GM21825 (cell line): ENCODE data around the gene HOXD4.

ENCODE experiments used
- ATAC-seq: cut with Tn5 transposase; IDR thresholded peaks from one replicate; pipeline ENCODE4 v1.9.1; 2021; ENCODE audit warnings: mild to moderate bottlenecking, moderate library complexity; ENCODE audit not compliant: unreplicated experiment

Gene HOXD4

DNA sequence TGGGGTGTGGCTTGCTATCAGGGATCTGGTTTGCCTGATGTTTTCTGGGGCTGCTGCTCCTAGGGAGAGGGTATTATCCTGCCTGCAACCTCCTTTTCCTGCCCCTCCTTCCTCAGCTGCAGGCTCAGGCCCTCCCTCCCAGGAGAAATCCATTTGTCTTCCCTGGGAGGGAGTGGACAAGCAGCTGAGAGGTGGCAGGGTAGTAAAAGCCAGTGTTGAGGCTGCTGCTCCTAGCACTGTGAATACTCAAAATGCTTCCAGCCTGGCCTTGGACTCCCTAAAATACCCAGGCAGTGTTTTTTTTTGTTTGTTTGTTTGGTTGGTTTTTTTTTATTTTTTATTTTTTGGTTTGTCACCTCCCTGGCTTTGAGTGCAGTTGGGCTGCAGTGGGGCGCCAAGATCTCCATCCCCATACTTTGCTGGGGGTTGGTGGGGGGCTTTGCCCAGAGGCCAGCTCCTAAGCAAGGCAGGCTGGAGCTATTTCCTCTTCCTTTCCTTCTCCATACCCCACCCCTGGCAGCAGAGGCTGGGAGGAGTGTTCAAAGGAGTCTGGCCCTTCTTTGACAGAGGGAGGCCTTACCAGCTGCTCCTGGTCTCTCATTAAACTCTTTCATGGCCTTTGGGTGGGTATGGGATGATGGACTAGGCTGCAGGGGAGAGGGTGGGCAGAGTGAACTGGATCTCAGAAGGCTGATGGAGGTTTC lies 19.4 kb downstream of the HOXD4 start:
- no peak for ATAC-seq

DNA sequence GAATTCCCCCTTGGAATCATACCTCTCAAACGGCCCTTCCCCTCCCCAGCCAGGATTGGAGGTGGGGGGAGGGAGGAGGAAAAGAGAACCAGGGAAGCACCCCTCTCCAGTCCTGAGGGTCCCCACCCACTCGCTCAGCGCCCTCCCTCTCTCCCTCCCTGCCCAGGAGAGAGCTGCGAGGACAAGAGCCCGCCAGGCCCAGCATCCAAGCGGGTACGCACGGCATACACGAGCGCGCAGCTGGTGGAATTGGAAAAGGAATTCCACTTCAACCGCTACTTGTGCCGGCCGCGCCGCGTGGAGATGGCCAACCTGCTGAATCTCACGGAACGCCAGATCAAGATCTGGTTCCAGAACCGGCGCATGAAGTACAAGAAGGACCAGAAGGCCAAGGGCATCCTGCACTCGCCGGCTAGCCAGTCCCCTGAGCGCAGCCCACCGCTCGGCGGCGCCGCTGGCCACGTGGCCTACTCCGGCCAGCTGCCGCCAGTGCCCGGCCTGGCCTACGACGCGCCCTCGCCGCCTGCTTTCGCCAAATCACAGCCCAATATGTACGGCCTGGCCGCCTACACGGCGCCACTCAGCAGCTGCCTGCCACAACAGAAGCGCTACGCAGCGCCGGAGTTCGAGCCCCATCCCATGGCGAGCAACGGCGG lies 20.1 kb downstream of the HOXD4 start:
- no peak for ATAC-seq

DNA sequence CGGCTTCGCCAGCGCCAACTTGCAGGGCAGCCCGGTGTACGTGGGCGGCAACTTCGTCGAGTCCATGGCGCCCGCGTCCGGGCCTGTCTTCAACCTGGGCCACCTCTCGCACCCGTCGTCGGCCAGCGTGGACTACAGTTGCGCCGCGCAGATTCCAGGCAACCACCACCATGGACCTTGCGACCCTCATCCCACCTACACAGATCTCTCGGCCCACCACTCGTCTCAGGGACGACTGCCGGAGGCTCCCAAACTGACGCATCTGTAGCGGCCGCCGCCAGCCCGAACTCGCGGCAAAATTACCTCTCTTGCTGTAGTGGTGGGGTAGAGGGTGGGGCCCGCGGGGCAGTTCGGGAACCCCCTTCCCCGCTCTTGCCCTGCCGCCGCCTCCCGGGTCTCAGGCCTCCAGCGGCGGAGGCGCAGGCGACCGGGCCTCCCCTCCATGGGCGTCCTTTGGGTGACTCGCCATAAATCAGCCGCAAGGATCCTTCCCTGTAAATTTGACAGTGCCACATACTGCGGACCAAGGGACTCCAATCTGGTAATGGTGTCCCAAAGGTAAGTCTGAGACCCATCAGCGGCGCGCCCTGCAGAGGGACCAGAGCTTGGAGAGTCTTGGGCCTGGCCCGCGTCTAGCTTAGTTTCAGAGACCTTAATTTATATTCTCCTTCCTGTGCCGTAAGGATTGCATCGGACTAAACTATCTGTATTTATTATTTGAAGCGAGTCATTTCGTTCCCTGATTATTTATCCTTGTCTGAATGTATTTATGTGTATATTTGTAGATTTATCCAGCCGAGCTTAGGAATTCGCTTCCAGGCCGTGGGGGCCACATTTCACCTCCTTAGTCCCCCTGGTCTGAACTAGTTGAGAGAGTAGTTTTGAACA lies 20.9 kb downstream of the HOXD4 start:
- no peak for ATAC-seq

DNA sequence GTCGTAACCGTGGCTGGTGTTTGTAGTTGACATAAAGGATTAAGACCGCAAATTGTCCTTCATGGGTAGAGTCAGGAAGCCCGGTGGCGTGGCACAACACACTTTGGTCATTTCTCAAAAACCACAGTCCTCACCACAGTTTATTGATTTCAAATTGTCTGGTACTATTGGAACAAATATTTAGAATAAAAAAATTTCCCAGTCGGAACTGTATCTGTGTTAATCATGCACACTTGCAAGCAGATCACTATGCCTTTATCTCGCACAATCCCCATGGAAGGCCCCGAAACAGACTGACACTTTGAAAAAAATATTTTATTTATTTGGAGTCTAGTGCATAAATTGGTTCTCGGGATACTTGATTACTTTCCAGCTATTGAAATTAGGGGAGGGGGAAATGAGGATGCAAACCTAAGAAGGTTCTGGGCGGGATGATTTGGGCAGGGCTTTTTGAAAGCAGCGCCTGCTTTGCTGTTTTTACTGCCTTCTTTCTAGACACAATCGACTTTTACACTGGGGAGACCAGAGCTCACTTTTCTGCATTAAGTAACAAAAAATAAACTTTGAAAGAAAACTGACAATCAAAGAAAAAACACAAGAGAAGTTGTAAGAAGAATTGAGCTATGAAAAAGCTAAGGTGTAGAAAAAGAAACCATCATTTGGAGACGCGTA lies 21.7 kb downstream of the HOXD4 start:
- ATAC-seq = no peak

DNA sequence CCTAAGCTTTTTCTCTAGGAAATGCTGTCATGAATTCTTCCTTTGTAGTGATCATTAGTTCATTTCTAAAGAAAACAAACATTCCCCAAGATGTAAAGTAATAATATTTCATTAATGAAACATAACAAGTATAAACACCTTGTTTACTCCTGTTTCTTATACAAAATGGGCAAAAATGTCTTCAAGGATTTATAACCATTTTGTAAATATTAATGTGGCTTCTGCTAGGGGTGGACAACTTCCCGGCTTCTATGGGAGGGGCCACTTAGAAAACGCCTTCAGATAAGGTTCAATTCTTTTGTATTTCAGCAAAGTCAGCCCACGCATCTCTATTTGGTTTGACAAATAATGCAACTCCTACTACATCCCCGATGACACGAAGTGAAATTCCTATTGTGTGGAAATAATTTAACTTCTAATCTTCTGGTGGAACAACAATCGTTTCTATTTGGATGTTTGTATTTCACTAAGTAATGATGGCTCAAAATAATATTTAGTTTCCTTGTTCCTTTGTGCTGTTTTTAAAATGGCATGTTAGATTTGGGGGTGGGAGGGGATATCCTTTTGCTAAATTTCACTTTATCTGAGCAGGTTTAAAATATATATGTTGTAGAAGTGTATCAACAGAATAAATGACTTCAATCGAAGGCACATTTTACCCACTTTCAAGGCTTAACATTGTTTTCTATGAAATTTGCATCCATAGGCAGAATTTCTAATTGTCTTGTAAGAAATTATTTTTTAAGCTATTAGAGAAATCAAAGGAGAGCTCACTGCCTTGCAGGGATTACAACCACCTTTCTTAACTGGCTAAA lies 22.4 kb downstream of the HOXD4 start:
- no peak for ATAC-seq

DNA sequence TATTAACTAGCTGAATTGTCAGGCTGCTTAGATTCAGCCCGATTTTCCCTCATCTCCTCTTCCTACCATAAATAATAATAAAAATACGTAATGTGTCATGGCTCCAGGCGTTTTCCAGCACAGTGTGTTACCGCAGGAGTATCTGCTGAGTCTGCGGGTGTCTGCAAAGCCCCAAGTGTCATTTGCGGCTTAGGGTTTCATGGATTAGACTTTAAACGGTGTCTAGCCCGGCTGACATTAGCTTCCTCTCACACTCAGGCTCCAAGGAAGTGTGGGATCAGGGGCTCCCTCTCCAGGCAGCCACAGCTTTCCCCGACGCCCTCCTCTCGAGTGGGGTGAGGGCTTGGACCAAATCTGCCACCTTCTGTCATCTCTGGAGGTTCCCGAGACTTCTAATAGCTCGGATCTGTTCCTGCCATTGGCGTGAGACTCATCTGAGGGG lies 23.1 kb downstream of the HOXD4 start:
- no peak for ATAC-seq

DNA sequence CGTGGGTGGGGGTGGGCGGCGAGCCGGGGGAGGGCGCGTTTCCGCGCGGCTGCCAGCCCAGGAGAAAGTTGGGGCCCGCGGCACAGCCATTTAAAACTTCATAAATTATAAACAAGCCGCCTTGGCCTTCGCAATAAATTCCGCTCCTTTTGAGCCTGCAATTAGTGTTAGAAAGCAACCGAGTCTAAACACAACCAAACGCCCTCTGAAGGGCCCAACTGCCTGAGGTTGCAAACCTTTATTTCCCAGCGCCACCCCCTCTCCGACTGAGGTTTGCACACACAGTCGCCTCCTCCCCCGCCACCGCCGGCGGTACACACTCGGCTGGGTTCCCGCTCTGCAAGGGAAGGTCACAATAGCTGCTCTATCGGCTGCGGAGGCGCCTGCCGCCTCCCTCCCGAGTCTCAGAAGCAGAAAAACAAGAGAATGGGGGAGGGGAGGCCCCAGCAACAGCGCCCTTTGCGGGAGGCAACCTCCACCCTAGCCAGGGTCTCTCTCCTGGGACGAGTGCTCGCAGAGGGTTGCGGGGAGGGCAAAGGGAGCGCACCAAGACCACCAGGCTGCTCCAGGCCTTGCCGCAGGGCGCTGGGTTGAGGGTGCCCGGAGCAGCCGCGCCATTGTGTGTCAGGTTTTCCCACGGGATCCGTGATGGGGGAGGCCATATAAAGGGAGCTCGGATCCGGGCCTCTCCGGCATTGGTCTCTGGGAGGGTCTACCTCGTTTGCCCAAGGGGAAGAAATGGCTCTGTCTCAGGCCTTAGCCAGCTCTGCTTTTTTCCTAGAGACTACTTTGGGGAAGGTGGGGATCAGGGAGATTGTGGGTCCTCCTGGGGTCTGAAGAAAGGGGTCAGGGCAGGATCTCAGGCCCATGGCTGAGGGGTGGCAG lies 23.7 kb downstream of the HOXD4 start:
- no peak for ATAC-seq

DNA sequence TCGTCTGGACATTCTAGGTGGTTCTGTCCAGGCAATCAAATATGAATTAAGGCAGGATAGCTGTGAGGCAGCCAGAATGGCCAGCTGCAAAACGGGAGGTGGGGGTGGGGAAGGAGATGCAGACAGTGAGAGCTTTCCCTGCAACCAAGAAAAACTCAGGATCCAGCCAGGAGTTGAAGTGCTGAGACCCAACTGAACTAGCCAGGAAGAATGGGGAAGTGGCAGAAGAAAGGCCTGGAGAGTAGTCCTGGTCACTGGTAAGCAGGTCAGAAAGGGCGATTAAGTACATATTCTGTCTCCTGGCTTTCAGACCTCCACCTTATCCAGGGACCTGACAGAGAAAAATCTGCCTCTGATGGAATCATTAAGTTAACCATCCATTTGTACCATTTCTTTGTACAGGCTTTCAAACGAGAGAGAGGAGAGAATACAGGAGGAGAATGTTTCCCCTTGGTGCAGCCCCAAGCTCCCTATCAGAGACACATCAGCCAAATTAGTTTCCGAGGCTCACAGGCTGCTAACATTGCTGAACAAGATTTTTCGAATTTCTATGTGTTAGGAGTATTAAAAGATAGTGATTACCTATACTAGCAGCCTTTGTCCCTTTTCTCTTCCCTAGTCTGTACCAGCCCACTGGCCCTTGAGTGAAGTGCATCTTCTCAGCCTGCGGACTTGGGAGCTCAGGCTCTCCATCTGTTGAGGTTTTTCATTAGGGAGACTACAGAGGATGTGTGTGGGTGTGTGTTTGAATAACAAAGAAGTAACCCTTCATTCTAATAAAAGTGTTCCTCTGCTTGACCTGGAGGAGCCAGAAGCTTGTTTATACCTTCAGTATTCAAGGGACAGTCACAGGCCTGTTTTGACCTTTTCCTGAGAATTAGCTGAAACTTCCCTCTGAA lies 24.6 kb downstream of the HOXD4 start:
- no peak for ATAC-seq

DNA sequence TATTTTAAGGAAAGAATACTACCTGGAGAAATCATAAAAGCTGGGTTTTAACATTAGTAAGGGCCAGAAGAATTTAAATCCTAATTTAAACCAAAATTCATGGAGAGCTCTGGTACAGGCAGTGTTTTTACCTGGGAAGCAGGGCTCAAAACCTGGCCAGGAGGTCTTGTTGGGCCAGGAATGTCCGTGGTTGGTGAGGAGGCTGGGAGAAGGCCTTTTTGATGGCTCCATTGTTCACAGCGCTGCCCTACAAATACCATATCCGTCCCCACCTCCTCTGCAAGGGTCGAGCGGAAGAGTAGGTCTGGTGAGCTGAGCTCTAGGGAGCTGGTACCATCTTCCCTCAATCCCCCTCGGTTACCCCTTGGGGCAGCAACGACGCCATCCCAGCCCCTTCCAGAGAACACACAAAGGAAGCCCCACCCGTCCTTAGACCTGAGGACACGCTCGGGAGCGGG lies 26.3 kb downstream of the HOXD4 start:
- no peak for ATAC-seq

DNA sequence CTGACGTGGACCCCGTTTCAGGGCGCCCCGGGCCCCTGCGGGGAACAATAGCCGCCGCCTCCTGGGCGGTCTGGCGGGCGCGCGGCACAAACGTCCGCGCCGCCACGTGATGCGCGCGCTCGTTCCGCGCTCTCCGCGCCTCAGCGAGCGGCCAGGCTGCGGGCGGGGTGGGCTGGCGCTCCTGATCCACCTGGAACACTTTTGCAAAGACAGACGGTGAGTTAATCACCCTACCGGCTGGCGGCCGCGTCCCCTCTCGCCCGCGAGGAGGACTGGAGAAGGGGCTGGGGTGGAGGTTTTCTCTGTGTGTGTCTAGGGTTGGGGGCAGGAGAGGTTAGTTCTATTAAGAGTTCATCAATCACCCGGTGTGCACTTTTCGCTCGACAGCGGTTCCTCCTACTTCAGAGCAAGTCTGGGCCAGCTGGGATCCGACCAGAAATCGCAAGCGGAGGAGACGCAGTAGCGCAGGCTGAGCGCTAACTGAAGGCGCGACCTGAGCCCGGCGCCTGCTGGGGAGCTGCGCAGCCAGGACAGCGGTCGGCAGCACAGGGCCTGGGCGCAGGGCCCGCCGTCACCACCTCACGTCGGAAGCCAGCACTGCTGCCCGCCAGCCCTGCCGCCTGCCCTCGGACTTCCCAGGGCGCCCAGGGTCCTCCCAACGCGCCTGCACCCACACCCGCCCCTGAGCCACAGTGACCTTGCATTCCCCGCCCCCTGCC lies 26.8 kb downstream of the HOXD4 start:
- ATAC-seq = no peak

DNA sequence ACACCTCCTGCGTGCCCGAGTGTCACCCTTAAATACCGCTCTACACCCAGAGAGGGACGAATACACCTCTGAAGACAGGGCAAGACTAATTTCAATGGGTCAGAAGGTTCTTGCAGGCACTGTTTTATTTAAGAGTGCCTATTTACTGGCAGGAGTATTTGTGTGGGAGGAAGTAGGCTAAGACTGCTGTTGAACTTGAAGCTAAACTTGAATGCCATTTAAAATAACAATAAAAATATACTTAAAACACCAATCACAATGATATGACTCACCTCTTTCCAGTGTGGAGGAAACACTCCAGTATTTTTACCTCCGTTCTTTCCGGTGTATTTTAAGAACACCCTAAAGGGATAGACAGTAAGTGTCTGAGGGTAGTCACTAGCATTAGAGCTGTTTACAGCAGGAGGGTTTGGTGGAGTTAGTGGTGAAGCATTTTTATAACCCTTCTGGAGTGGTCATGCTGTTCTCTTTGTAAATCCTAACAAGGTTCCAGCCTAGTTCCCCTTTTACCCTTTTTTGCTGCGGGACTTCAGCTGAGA lies 27.5 kb downstream of the HOXD4 start:
- ATAC-seq = no peak

DNA sequence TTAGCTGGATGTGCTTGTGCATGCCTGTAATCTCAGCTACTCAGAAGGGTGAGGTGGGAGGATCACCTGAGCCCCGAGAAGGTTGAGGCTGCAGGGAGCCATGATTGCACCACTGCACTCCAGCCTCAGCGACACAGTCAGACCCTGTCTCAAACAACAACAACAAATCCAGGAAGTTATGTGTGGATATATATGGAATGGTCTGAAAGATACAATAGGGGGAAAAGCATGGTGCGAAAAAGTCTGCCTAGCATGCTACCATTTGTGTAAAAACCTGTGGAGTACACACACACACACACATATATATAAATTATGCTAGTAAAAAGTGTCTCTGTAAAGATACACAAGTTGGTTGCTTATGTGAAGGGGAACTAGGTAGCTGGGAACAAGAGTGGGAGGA lies 30.2 kb downstream of the HOXD4 start:
- no peak for ATAC-seq

DNA sequence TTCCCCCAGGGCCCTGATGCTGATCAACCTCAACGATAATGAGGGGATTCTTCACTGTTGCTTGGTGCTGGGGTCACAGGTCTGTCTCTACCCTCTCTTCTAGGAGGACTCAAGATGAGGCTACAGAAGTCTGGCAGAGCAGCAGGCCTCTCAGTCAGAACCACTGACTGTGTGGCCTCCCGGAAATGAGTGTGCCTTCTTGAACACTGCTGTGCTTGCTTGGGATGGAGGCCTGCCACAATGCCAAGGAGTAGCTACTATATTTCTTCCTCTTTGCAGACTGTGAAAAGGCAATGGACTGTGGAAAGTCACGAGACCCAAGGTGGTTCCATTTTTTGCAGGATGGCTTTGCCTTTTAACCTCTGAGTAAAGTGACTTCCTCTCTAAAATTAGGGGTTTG lies 31.3 kb downstream of the HOXD4 start:
- no peak for ATAC-seq

DNA sequence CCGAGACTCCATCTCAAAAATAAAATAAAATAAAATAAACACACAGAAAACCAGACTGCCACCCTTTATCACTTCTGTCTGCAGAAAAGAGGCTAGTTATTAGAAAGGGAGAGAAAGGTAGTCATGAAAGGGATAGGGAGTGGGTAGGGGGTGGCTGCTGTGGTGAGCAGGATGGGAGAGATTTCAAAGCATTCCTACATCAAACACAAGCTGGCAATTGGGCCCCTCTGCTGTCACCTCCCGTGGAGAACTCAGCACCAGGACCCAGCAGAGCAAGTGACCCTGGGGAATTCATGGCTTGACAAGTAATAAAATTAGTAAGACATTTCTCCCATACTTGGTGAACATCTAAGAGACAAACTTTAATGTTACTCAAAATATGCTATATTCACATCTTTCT lies 33.4 kb downstream of the HOXD4 start:
- no peak for ATAC-seq

DNA sequence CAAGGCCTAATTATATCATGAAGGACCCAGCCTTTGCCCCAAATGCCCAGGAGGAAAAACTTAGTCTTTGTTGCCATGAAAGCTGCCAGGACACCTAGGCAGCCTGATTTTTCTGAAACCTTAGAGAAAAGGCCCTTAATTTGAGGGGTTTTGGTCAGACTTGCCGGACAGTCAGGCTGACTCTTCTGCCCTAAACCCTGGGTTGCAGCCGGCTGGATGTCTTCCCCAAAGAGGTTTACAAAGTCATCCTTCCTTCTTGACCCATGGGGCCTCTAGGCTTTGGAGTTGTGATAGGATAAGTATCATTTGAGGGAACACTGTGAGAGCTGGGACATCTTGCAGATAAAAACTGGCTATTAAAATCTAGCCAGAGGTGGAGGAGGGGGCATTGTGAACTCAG lies 34.7 kb downstream of the HOXD4 start:
- ATAC-seq = no peak

DNA sequence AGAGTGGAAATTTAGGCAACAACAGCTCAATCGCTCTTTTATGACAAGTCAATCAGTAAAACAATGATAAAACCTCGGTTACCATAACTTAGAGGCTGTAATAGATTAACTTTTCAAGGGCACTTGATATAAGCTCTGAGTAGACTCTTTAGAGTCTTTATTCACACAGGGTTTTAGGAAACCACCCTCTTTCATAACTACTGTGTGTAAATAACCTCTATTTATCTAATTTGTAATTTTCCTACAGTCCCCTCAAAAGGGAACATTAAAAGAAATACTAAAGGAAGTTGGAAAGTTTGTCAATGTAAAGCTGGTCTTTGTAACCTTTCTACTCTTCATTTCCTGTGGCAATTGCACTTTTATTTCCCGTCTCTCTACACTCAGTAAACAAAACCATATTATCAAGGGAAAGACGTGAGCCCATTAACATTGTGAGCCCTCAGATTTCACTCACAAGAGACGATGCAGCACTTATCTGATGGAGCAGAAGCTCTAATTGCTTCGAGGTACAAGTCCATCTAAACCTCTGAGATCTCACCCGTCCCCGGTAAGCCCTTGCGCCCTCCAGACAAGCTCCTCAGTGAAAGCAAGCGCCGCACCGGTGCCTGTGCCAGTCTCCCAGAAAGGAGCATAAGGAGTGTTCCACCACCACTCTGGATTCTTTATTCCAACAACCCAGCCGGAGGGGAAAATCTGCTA lies 36.0 kb downstream of the HOXD4 start:
- no peak for ATAC-seq
